Neural progenitor cell (in vitro differentiated cells): ENCODE measurements around the gene SP7.

Experiments used
- EZH2phosphoT487 ChIP-seq: fragments of 200-600 bp; sonication (generic); IDR thresholded peaks from 2 replicates; pipeline ENCODE4 v1.6.1; 2017; ENCODE audit warnings: antibody characterized with exemption
- TF ChIP-seq, protein P1 (sequence below): fragments of 200-600 bp; sonication (generic); IDR thresholded peaks from 2 replicates; pipeline ENCODE4 v1.5.1; 2017; ENCODE audit warnings: antibody characterized with exemption, mild to moderate bottlenecking

GRCh38 chr12:53300187-53300586 is 36.0 kb downstream of the SP7 start:
- TF ChIP-seq, protein P1, sequence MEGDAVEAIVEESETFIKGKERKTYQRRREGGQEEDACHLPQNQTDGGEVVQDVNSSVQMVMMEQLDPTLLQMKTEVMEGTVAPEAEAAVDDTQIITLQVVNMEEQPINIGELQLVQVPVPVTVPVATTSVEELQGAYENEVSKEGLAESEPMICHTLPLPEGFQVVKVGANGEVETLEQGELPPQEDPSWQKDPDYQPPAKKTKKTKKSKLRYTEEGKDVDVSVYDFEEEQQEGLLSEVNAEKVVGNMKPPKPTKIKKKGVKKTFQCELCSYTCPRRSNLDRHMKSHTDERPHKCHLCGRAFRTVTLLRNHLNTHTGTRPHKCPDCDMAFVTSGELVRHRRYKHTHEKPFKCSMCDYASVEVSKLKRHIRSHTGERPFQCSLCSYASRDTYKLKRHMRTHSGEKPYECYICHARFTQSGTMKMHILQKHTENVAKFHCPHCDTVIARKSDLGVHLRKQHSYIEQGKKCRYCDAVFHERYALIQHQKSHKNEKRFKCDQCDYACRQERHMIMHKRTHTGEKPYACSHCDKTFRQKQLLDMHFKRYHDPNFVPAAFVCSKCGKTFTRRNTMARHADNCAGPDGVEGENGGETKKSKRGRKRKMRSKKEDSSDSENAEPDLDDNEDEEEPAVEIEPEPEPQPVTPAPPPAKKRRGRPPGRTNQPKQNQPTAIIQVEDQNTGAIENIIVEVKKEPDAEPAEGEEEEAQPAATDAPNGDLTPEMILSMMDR: no peak
- no peak for TF ChIP-seq EZH2phosphoT487
